Measurements from ENCODE around the gene KRTAP17-1. TPM values are rescaled to one million over a fixed set of nuclear protein-coding genes. Genes with fewer than 3 reads are reported as not detected.

KRTAP17-1 gene
- total RNA-seq, 1 donor: not detected

- no peaks in the 10 kb centered on the region for H4K20me1 ChIP-seq (ENCODE audit: insufficient read depth, low read length)
- H3K27me3 ChIP-seq (ENCODE audit: insufficient read depth, low read length): no peaks in the 10 kb centered on the region
- no peaks in the 10 kb centered on the region for H3K79me2 ChIP-seq (ENCODE audit: insufficient read depth, low read length)
- no peak for TF ChIP-seq CTCF (IDR thresholded peaks at IDR 0.05; ENCODE audit: extremely low read depth, low read depth, low read length)
- H3K4me2 ChIP-seq (ENCODE audit: insufficient read depth, low read length): no peak overlapping the region
- no peaks in the 10 kb centered on the region for H3K9me3 ChIP-seq (ENCODE audit: low read depth, low read length)
- no peaks in the 10 kb centered on the region for H3K4me1 ChIP-seq (ENCODE audit: insufficient read depth, low read length)
- H3K36me3 ChIP-seq (ENCODE audit: insufficient read depth, low read length): no peaks in the 10 kb centered on the region
- no peak overlapping the region for H3K27ac ChIP-seq (ENCODE audit: low read depth, low read length)
- no peak overlapping the region for H3K4me3 ChIP-seq (ENCODE audit: insufficient read depth, low read length)
- H2AFZ ChIP-seq (ENCODE audit: low read length): no peak overlapping the region
- DNase-seq (ENCODE audit: insufficient read length, low spot score, missing footprints): no peak
Measured at GRCh38 chr17:41296846-41297245, 18.7 kb downstream of the KRTAP17-1 start.

- H3K79me2 ChIP-seq (ENCODE audit: insufficient read depth, low read length): no peaks in the 10 kb centered on the region
- no peak overlapping the region for H3K27ac ChIP-seq (ENCODE audit: low read depth, low read length)
- DNase-seq (ENCODE audit: insufficient read length, low spot score, missing footprints): no peak
- H3K9me3 ChIP-seq (ENCODE audit: low read depth, low read length): no peaks in the 10 kb centered on the region
- H3K4me3 ChIP-seq (ENCODE audit: insufficient read depth, low read length): no peak overlapping the region
- no peaks in the 10 kb centered on the region for H3K36me3 ChIP-seq (ENCODE audit: insufficient read depth, low read length)
- TF ChIP-seq CTCF (IDR thresholded peaks at IDR 0.05; ENCODE audit: extremely low read depth, low read depth, low read length): no peak
- H3K4me1 ChIP-seq (ENCODE audit: insufficient read depth, low read length): no peaks in the 10 kb centered on the region
- no peaks in the 10 kb centered on the region for H4K20me1 ChIP-seq (ENCODE audit: insufficient read depth, low read length)
- H3K27me3 ChIP-seq (ENCODE audit: insufficient read depth, low read length): no peaks in the 10 kb centered on the region
- no peak overlapping the region for H2AFZ ChIP-seq (ENCODE audit: low read length)
- H3K4me2 ChIP-seq (ENCODE audit: insufficient read depth, low read length): no peak overlapping the region
Measured at GRCh38 chr17:41294016-41294415, 21.5 kb downstream of the KRTAP17-1 start.

GRCh38 chr17:41287050-41287449 lies 28.5 kb downstream of the KRTAP17-1 start:
- no peaks in the 10 kb centered on the region for H3K79me2 ChIP-seq (ENCODE audit: insufficient read depth, low read length)
- H2AFZ ChIP-seq (ENCODE audit: low read length): no peak overlapping the region
- no peaks in the 10 kb centered on the region for H3K4me1 ChIP-seq (ENCODE audit: insufficient read depth, low read length)
- H3K27ac ChIP-seq (ENCODE audit: low read depth, low read length): no peak overlapping the region
- H3K4me2 ChIP-seq (ENCODE audit: insufficient read depth, low read length): no peak overlapping the region
- H3K4me3 ChIP-seq (ENCODE audit: insufficient read depth, low read length): no peak overlapping the region
- H3K27me3 ChIP-seq (ENCODE audit: insufficient read depth, low read length): no peaks in the 10 kb centered on the region
- TF ChIP-seq CTCF (IDR thresholded peaks at IDR 0.05; ENCODE audit: extremely low read depth, low read depth, low read length): no peak
- H4K20me1 ChIP-seq (ENCODE audit: insufficient read depth, low read length): no peaks in the 10 kb centered on the region
- H3K36me3 ChIP-seq (ENCODE audit: insufficient read depth, low read length): no peaks in the 10 kb centered on the region
- no peaks in the 10 kb centered on the region for H3K9me3 ChIP-seq (ENCODE audit: low read depth, low read length)
- DNase-seq (ENCODE audit: insufficient read length, low spot score, missing footprints): no peak

GRCh38 chr17:41284546-41284945 lies 31.0 kb downstream of the KRTAP17-1 start:
- H4K20me1 ChIP-seq (ENCODE audit: insufficient read depth, low read length): no peaks in the 10 kb centered on the region
- no peak for DNase-seq (ENCODE audit: insufficient read length, low spot score, missing footprints)
- H3K4me3 ChIP-seq (ENCODE audit: insufficient read depth, low read length): no peak overlapping the region
- no peak overlapping the region for H3K4me2 ChIP-seq (ENCODE audit: insufficient read depth, low read length)
- no peaks in the 10 kb centered on the region for H3K27me3 ChIP-seq (ENCODE audit: insufficient read depth, low read length)
- H3K9me3 ChIP-seq (ENCODE audit: low read depth, low read length): no peaks in the 10 kb centered on the region
- H2AFZ ChIP-seq (ENCODE audit: low read length): no peak overlapping the region
- no peaks in the 10 kb centered on the region for H3K79me2 ChIP-seq (ENCODE audit: insufficient read depth, low read length)
- no peaks in the 10 kb centered on the region for H3K36me3 ChIP-seq (ENCODE audit: insufficient read depth, low read length)
- TF ChIP-seq CTCF (IDR thresholded peaks at IDR 0.05; ENCODE audit: extremely low read depth, low read depth, low read length): no peak
- no peaks in the 10 kb centered on the region for H3K4me1 ChIP-seq (ENCODE audit: insufficient read depth, low read length)
- no peak overlapping the region for H3K27ac ChIP-seq (ENCODE audit: low read depth, low read length)
